Panc1 (cell line): ENCODE results near the gene C16orf74. TPM values are rescaled to one million over a fixed set of nuclear protein-coding genes. Genes with fewer than 3 reads are reported as not detected.

Experiments
- ATAC-seq: fragments of 200-7000 bp; cut with Tn5 transposase; 2 replicates; pipeline ENCODE4 v1.9.1; 2020; ENCODE audit warnings: mild to moderate bottlenecking, moderate library complexity
- BruUV-seq: library from RNA; stranded (reverse); fragments of 400-500 nt; replicated peaks from 2 replicates; lab custom pipeline; 2021; lab: Mats Ljungman, UMichigan
- CTCF ChIA-PET: fragments of 300-600 bp; sonication (Branson Sonifier 250); formaldehyde crosslinking; loops from one replicate; lab custom pipeline; 2022; ENCODE audit warnings: antibody characterized with exemption; lab: Charles Lee
- POLR2A ChIA-PET: fragments of 300-600 bp; sonication (Branson Sonifier 250); formaldehyde crosslinking; loops from one replicate; lab custom pipeline; 2022; ENCODE audit warnings: antibody characterized with exemption; lab: Charles Lee
- DNase-seq: peaks from one replicate; pipeline ENCODE4 v3.0.0-alpha.2; 2010; ENCODE audit warnings: low read depth, low spot score
- H3K27ac ChIP-seq: 2 replicates; pipeline ENCODE4 v1.5.1; 2011; ENCODE audit warnings: mild to moderate bottlenecking, low read length, inconsistent platforms
- H3K27me3 ChIP-seq: fragments of 200-500 bp; sonication (Bioruptor generic); 2 replicates; pipeline ENCODE4 v1.6.0; 2014; ENCODE audit warnings: low read length, inconsistent platforms; ENCODE audit not compliant: control insufficient read depth, insufficient read depth
- H3K36me3 ChIP-seq: fragments of 200-500 bp; sonication (Bioruptor generic); 2 replicates; pipeline ENCODE4 v1.5.1; 2014; ENCODE audit warnings: inconsistent platforms, mild to moderate bottlenecking, low read length, moderate library complexity; ENCODE audit not compliant: control insufficient read depth, insufficient read depth
- H3K4me1 ChIP-seq: 2 replicates; pipeline ENCODE4 v1.5.1; 2011; ENCODE audit warnings: inconsistent platforms, mild to moderate bottlenecking, low read length, moderate library complexity; ENCODE audit not compliant: control insufficient read depth, insufficient read depth
- H3K4me3 ChIP-seq, 2 experiments: 2 replicates each; pipeline ENCODE4 v1.5.1; 2011 to 2012; ENCODE audit warnings: low read depth in 2 of 2, low read length in 2 of 2, mild to moderate bottlenecking in 2 of 2, inconsistent platforms in 1 of 2, moderate library complexity in 1 of 2
- H3K9me3 ChIP-seq: fragments of 200-500 bp; sonication (Bioruptor generic); 2 replicates; pipeline ENCODE4 v1.5.1; 2014; ENCODE audit warnings: low read depth, mild to moderate bottlenecking, inconsistent platforms, low read length, moderate library complexity; ENCODE audit not compliant: control insufficient read depth, insufficient read depth
- POLR2AphosphoS5 ChIP-seq: IDR thresholded peaks from 2 replicates; pipeline ENCODE4 v1.6.1; 2012; ENCODE audit warnings: mild to moderate bottlenecking, low read depth, low read length, moderate library complexity
- SIN3A ChIP-seq: IDR thresholded peaks from 2 replicates; pipeline ENCODE4 v1.6.1; 2012; ENCODE audit warnings: low read depth, mild to moderate bottlenecking, low read length, moderate library complexity, borderline replicate concordance; ENCODE audit not compliant: insufficient read depth
- TCF7L2 ChIP-seq: IDR thresholded peaks from 2 replicates; pipeline ENCODE4 v1.6.1; 2011; ENCODE audit warnings: mild to moderate bottlenecking, low read depth, low read length, inconsistent platforms
- in situ Hi-C: cut with HindIII; loops from 2 replicates; pipeline ENCODE4 v1.10.0; 2016; ENCODE audit warnings: low sequenced_read_pairs, low pct_unique_long_range_greater_than_20kb
- intact Hi-C: fragments of 100-400 bp; cut with micrococcal nuclease; formaldehyde crosslinking; loops from one replicate; pipeline ENCODE4 v1.10.0; 2022; ENCODE audit not compliant: unreplicated experiment
- total RNA-seq: library from RNA; stranded (reverse); gene quantifications from one replicate; pipeline ENCODE4 v1.2.1, GENCODE V29; 2021; ENCODE audit not compliant: unreplicated experiment
- TF ChIP-seq, protein P1 (sequence below), 2 experiments: IDR thresholded peaks; 2 replicates each; pipeline ENCODE4 v1.6.1; 2011 to 2012; ENCODE audit warnings: low read depth in 2 of 2, control low read depth in 1 of 2, low read length in 1 of 2, mild to moderate bottlenecking in 1 of 2, moderate library complexity in 1 of 2; ENCODE audit not compliant: insufficient read depth in 1 of 2
- TF ChIP-seq, protein P2 (sequence below): fragments of 450-650 bp; IDR thresholded peaks from 2 replicates; pipeline ENCODE4 v1.5.1; 2017; ENCODE audit warnings: mild to moderate bottlenecking

The C16orf74 gene
- total RNA-seq, 1 experiment from 2014 or later = 1.5 TPM

DNA sequence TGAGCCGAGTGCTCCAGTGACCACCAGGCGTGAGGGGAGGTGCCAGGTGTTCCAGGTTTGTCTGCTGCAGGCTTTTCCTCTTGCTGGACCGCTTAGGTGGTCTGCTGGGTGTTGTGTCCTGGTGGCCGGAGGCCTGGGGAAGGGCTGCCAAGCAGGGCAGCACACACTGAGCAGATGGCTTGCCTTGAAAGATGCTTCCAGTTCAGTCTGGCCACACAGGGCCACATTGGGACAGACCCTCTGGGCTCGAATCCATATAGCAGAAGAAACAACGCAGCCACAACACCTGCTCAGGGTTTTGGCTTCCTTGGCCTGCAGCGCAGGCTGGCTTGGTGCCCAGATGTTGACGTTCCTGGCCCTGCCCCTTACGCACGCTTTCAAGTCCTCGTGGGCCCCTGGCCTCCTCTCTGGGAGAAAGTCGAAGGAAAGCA is 87.0 kb downstream of the C16orf74 start:
- POLR2A ChIA-PET = no interaction called here

DNA sequence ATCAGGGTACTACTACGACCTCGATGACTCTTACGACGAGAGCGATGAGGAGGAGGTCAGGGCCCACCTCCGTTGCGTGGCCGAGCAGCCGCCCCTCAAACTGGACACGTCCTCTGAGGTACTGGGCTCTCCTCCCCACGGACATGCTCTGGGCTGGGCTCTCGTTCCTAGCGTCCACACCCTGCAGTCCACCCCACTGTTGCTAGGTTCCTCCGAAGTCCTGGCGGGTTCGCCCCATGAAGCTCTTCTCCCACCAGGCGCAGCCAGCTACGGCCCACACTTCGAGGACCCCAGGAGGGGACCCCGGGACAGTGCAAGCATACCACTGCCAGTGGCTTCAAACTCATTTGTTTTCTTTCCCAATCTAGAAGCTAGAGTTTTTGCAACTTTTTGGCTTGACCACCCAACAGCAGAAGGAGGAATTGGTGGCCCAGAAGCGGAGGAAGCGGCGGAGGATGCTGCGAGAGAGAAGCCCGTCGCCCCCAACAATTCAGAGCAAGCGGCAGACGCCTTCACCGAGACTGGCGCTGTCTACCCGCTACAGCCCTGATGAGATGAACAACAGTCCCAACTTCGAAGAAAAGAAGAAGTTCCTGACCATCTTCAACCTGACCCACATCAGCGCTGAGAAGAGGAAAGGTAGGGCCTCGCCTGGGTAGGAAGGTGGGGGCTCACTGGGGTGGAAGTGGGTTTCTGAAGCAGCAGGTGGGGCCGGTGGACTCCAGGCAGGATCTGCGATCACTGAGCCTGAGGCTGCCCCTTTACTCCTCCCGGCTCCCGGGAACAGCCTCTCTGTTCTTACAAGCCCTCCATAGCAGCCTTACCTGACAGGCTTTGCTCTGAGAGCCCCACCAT is 87.7 kb downstream of the C16orf74 start:
- DNase-seq (no peak), ATAC-seq (no peak)
- Histone ChIP-seq H3K9me3 (no peaks in the 10 kb centered on the region), H3K27me3 (no peaks in the 10 kb centered on the region), H3K4me1 (no peaks in the 10 kb centered on the region), H3K27ac (no peak overlapping the region), H3K36me3 (peaks cover 14% of the 10 kb centered on the region), H3K4me3 (no peak overlapping the region)
- in situ Hi-C loops = no loop called here
- ChIA-PET CTCF (no interaction called here), POLR2A (no interaction called here)
- TF ChIP-seq, protein P1, sequence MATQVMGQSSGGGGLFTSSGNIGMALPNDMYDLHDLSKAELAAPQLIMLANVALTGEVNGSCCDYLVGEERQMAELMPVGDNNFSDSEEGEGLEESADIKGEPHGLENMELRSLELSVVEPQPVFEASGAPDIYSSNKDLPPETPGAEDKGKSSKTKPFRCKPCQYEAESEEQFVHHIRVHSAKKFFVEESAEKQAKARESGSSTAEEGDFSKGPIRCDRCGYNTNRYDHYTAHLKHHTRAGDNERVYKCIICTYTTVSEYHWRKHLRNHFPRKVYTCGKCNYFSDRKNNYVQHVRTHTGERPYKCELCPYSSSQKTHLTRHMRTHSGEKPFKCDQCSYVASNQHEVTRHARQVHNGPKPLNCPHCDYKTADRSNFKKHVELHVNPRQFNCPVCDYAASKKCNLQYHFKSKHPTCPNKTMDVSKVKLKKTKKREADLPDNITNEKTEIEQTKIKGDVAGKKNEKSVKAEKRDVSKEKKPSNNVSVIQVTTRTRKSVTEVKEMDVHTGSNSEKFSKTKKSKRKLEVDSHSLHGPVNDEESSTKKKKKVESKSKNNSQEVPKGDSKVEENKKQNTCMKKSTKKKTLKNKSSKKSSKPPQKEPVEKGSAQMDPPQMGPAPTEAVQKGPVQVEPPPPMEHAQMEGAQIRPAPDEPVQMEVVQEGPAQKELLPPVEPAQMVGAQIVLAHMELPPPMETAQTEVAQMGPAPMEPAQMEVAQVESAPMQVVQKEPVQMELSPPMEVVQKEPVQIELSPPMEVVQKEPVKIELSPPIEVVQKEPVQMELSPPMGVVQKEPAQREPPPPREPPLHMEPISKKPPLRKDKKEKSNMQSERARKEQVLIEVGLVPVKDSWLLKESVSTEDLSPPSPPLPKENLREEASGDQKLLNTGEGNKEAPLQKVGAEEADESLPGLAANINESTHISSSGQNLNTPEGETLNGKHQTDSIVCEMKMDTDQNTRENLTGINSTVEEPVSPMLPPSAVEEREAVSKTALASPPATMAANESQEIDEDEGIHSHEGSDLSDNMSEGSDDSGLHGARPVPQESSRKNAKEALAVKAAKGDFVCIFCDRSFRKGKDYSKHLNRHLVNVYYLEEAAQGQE (IDR thresholded peaks at IDR 0.05; ENCODE audit: insufficient read depth in 1 of 2, low read depth in 2 of 2, low read length in 1 of 2) = no peak
- intact Hi-C loops = no loop called here
- no TSS peak for BruUV-seq

More for the DNA sequence above, 87.0 kb downstream of the C16orf74 start:
- no peaks in the 10 kb centered on the region for H3K4me1 ChIP-seq
- H3K27ac ChIP-seq = no peak overlapping the region
- CTCF ChIA-PET = no interaction called here
- H3K4me3 ChIP-seq = no peak overlapping the region
- DNase-seq (no peak), ATAC-seq (no peak)
- in situ Hi-C loops = no loop called here
- no peaks in the 10 kb centered on the region for H3K27me3 ChIP-seq
- H3K9me3 ChIP-seq = no peaks in the 10 kb centered on the region
- H3K36me3 ChIP-seq = peaks cover 14% of the 10 kb centered on the region
- intact Hi-C loops = no loop called here
- TF ChIP-seq POLR2AphosphoS5 (no peak), SIN3A (no peak), TCF7L2 (no peak)
- TF ChIP-seq, protein P2, sequence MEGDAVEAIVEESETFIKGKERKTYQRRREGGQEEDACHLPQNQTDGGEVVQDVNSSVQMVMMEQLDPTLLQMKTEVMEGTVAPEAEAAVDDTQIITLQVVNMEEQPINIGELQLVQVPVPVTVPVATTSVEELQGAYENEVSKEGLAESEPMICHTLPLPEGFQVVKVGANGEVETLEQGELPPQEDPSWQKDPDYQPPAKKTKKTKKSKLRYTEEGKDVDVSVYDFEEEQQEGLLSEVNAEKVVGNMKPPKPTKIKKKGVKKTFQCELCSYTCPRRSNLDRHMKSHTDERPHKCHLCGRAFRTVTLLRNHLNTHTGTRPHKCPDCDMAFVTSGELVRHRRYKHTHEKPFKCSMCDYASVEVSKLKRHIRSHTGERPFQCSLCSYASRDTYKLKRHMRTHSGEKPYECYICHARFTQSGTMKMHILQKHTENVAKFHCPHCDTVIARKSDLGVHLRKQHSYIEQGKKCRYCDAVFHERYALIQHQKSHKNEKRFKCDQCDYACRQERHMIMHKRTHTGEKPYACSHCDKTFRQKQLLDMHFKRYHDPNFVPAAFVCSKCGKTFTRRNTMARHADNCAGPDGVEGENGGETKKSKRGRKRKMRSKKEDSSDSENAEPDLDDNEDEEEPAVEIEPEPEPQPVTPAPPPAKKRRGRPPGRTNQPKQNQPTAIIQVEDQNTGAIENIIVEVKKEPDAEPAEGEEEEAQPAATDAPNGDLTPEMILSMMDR = no peak
- TF ChIP-seq, protein P1 (IDR thresholded peaks at IDR 0.05; ENCODE audit: insufficient read depth in 1 of 2, low read depth in 2 of 2, low read length in 1 of 2) = no peak
- BruUV-seq = no TSS peak
